Medulla oblongata (tissue), 1 donor: Measurements from ENCODE around the gene BPNT1.
"Not testable (repeated sequence)": the region's sequence is repeated elsewhere in the genome, so short reads cannot be mapped to it uniquely, and the experiment has no call there.

ENCODE experiments used
- DNase-seq: peaks from one replicate; pipeline ENCODE4 v3.0.0-alpha.2; 2015; ENCODE audit errors: extremely low spot score

BPNT1 gene

DNA sequence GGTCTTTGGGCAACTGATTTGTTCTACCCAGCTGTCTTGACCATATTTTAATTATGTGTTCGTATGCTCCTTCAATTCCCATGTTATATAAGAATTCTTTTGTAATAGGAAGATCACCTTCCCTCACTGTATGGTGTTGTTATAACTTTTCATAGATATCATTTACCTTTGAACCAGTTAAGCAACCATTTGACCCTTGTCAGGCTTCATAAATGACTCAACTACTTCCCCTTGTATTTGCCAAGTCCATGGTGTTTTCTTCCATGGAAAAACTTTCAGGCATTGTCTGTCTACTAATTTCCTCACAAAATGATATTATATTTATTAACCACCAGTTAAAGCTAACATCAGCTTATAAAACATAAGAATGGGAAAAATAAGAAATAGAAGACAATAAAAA, 5.1 kb downstream of the BPNT1 start:
- no peak for DNase-seq

- DNase-seq = no peak
Measured at GRCh38 chr1:220077887-220078286, 11.7 kb downstream of the BPNT1 start.

DNA sequence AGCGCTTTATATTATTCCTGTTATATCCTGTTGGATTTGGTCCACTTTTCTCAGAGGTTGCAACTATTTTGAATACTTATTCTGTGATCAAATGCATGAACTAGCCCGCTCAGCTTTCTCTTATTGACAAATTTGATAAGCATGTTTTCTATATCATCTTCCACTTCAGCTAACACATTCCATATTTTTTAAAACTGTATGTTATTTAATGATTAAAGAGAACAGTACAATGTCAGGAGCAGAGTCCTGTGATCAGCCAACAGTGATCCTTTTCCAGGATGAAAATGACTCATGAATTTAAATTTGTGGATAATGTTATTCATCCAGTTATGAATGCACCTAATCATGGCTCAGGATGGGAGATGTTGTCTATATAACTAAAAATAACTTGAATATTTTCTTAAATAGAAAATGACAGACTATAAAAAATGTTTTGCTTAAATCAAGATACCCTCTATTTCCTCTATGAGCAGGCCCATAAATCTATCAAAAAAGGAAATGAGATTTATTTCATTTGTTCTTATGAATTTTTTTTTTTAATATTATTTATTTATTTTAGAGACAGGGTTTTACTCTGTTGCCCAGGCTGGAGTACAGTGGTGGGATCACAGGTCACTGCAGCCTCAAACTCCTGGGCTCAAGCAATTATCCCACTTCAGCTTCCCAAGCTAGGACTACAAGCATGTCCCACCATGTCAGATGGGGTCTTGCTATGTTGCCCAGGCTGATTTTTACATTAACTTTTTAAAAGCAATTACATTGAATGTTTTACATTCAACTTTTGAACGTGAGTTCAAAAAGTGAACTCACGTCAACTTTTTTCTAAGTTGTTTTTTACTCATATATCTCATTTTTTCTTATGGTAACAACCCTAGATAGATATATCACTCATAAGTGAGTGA, 12.5 kb downstream of the BPNT1 start:
- DNase-seq = no peak

DNA sequence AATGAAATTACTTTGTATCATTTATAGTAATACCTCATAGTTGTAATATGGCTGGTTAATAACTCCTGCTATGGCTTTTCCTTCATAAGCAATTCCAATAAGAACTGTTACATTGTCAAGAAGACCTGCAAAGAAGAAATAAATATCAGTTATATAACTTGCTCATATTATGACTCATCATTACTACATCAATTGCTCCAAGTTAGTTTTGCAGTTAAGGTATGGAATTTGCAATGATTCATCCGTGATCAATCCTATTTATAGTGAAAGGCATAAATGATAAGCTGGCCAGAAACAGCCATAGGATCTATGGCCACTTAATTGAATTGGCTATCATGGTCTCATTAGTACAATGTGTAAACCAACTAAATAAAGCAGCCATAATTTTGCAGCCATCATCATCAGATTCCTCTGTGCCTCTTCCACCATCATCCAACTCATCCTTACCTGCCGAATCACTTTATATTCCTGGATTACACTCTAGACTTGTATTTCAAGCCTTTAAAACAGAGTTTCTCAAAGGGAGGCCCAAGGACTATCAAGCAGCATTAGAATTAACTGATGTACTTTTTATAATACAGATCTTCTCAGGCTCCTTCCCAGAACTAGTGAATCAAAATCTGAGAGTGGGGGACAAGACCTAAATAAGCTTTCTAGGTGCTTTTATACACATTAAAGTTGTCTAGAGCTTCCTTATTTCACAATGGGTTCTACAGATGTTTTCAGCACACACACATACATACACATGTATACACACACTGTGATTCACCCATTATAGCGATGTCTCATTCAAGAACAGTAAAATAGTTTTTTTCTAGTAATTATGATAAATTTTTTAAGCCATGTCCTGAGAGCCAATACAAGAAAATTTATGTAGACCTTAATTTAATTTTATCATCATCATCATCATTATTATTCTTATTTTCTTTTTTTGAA, 22.1 kb downstream of the BPNT1 start:
- no peak for DNase-seq

GRCh38 chr1:220062629-220063028, 27.0 kb downstream of the BPNT1 start:
- DNase-seq = no peak

DNA sequence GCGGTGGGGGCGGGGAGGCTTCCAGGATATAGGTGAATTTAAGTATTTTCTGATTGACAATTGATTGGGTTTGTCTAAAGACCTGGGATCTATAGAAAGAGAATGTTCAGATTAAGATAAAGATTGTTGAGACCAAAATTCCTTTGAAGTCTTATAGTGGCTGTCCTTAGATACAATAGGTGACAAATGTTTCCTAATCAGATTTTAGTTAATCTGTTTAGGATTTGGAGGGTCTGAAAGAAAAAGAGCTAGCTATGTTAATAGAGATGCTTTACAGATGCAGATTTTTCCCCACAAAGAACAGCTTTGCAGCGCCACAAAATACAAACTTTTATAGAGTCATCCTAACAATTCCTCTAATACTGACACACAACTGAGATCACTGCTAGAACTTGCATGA, 28.7 kb downstream of the BPNT1 start:
- no peak for DNase-seq

DNA sequence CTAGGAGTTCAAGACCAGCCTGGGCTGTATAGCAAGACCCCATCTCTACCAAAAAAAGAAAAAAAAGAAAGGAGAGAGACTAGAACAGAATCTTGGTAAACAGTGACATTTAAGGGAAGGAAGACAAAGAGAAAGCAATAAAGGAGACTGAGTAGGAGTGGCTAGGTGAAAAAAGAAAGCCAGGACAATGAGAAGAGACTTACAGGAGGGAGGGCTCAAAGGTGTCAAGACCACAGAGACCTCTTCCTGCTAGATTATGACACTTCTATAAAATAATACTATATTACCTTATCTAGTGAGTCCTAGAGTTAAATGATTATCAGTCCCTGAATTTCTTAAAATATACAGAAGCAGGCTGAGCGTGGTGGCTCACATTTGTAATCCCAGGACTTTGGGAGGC, 33.2 kb downstream of the BPNT1 start:
- DNase-seq = no peak

DNA sequence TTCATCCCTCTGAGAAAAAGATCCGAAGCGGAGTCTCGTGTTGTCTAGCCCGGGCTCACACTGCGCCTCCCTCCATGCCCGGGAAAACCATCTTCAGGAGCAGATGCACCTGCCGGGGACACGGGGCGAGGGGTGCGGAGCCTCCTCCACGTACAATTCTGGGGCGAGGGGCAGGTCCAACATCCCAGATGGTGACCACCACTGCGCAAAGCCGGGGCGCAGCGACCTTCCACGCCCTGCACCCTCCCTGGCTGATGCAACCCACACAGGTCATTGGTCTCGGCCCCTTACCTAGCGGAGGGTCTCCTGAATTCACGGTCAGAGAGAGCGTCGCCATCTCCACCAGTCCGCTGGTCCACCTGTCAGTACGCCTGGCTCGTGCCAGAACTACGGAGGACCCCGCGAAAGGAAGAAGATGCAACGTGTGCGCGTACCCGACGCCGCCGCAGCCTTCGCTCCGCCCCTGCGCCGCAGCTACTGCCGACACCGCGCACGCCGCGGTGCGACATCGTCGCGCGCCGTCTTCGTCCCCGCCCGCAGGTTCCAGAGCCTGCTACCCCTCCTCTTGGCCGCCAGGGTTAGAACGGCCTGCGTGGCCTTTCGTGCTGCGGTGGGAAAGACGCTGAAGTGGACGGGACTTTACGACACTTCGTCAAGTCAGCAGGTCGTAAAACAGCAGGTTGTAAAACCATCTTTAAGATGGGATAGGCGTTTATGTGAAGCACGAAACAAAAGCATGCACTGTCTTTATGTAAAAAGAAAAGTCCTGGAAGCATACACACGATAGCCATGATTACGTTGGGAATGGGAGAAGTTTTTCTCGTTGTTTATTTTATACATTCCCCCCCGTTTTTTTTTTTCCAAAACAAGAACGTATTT, 43.3 kb downstream of the BPNT1 start, which contains the start of gene EPRS1:
EPRS1 (minus strand) TSS at position 454 of the 879 bp plus-strand sequence; CDS start at position 337, 117 bp downstream.
- peak; percentile 95 for DNase-seq

- DNase-seq = peak; percentile 58
Measured at GRCh38 chr1:220045356-220046051, 44.1 kb downstream of the BPNT1 start.

GRCh38 chr1:220044678-220045355, 44.8 kb downstream of the BPNT1 start:
- peak; percentile 11 for DNase-seq

DNA sequence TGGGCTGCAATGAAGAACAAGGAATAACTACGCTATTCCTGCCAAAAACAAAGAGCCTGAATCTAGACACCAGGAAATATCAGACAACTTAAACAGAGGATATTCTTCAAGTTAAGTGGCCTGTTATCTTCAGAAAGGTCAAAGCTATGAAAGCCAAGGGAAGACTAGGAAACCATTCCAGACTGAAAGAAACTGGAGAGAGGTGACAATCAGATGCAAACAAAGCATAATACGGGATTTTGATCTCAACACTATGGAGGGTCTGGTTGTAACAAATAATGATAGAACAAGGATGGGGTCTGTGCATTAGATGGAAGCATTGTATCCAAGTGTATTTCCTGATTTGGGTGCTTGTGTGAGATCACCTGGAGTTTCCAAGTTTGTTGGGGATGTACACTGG, 45.9 kb downstream of the BPNT1 start:
- DNase-seq = no peak

- no peak for DNase-seq
Measured at GRCh38 chr1:220040028-220040596, 49.5 kb downstream of the BPNT1 start.

GRCh38 chr1:220038640-220039039, 50.9 kb downstream of the BPNT1 start:
- no peak for DNase-seq

- DNase-seq = not testable (repeated sequence)
Measured at GRCh38 chr1:220037810-220038209, 51.8 kb downstream of the BPNT1 start.

DNA sequence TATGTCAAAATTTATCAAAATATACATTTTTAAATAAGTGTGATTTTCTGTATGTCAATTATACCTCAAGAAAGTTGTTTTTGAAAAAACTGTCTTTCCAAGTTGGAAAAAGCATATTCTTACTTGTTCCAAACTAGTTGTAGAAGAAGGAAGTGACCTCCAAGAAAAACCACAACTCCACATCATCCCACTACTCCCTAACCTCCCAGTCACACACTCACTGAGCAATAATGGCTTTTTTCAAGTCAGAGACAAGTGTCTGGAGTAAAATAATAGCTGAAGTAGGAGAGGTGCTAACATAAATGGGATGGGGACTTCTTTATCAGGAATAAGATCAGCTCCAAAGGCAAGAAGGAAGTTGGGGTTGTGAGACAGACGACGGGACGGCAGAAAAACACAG, 56.7 kb downstream of the BPNT1 start:
- no peak for DNase-seq

- no peak for DNase-seq
Measured at GRCh38 chr1:220031287-220031686, 58.3 kb downstream of the BPNT1 start.

- DNase-seq = no peak
Measured at GRCh38 chr1:220028346-220028895, 61.2 kb downstream of the BPNT1 start.

GRCh38 chr1:220019071-220019470, 70.5 kb downstream of the BPNT1 start:
- no peak for DNase-seq

DNA sequence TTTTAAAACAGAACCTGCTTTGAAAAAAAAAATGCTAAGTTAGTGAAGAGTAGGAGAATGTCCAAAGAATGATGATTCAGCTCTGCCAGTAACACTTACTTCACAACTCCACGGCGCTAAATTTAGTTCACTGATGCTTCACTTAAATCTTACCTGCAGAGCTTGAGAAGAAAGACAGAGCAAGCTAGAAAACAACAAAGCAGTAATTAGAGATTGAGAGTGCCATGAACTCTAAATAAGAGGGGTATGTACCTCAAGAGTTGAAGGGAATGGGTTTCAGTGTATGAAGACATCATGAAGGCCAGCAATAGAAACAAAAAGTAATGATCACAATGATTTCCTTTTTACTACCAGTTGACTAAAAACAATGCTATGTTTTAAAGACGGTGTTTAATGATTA, 76.1 kb downstream of the BPNT1 start:
- DNase-seq = no peak

- DNase-seq = no peak
Measured at GRCh38 chr1:220012259-220012658, 77.3 kb downstream of the BPNT1 start.
